ENCODE measurements around the gene SLC5A11.

DNA sequence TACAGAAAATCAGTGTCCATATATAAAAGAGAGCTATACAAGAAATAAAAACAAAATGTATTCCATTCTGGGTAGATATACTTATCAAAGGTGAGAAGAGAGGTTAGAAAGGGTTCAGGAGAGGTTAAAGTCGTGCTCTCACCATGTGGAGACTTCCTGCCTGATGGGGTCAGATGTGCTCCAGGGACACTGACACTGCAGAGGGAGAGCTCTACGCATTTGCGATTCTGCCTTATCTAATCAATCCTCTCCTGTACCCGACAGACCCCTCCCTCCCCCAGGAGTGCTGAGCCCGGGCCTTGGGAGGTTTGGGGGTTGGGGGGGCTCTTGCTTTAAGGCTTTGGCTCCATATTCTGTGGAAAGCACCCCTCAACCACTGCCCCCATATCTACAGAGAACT lies 16.6 kb upstream of the SLC5A11 start:
- TF ChIP-seq, protein P1, sequence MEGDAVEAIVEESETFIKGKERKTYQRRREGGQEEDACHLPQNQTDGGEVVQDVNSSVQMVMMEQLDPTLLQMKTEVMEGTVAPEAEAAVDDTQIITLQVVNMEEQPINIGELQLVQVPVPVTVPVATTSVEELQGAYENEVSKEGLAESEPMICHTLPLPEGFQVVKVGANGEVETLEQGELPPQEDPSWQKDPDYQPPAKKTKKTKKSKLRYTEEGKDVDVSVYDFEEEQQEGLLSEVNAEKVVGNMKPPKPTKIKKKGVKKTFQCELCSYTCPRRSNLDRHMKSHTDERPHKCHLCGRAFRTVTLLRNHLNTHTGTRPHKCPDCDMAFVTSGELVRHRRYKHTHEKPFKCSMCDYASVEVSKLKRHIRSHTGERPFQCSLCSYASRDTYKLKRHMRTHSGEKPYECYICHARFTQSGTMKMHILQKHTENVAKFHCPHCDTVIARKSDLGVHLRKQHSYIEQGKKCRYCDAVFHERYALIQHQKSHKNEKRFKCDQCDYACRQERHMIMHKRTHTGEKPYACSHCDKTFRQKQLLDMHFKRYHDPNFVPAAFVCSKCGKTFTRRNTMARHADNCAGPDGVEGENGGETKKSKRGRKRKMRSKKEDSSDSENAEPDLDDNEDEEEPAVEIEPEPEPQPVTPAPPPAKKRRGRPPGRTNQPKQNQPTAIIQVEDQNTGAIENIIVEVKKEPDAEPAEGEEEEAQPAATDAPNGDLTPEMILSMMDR (optimal IDR thresholded peaks at IDR 0.05 in 1 of 3, IDR thresholded peaks at IDR 0.05 in 1 of 3, conservative IDR thresholded peaks at IDR 0.05 in 1 of 3; ENCODE audit: extremely low read depth in 1 of 3, insufficient read depth in 2 of 3, low read length in 3 of 3), result no peak
- no peak for TF ChIP-seq EZH2 (IDR thresholded peaks at IDR 0.05; ENCODE audit: low read length)

Data from keratinocyte (primary cell).